ENCODE measurements around the gene OVCA2. TPM values are rescaled to one million over a fixed set of nuclear protein-coding genes. Genes with fewer than 3 reads are reported as not detected.

Gene OVCA2
- total and polyA plus RNA-seq, 12 donors: 37.2 to 155 (median 64.0) TPM

GRCh38 chr17:2083613-2084035 lies 41.8 kb downstream of the OVCA2 start:
- WGBS, 4 donors: 29 to 44% (median 37%) methylated on average over 6 to 7 of the region's 7 CpGs
- intact Hi-C loops (cut with DNase I): no loop called here
- peaks cover 41 to 64% of the 10 kb centered on the region in 2 donors for H3K4me1 ChIP-seq (replicated peaks in 1 of 2)
- H3K27me3 ChIP-seq: no peaks in the 10 kb centered on the region
- H3K27ac ChIP-seq: peak overlapping the region; percentile 8 to 97 (median 82)
- peak in 1 of 2 donors; percentile 11 for TF ChIP-seq POLR2A (IDR thresholded peaks at IDR 0.05)
- TF ChIP-seq CTCF (IDR thresholded peaks at IDR 0.05): no peak
- H3K36me3 ChIP-seq (replicated peaks in 1 of 2): peaks cover 0 to 25% of the 10 kb centered on the region in 2 donors
- no peak overlapping the region for H3K4me3 ChIP-seq
- DNase-seq: peak in 6 of 7 donors; percentile 55 to 79 (median 70)
- H3K9me3 ChIP-seq (replicated peaks in 1 of 3): no peaks in the 10 kb centered on the region

GRCh38 chr17:2084036-2084765 lies 42.4 kb downstream of the OVCA2 start:
- H3K27ac ChIP-seq: peak overlapping the region; percentile 8 to 97 (median 82)
- TF ChIP-seq CTCF (IDR thresholded peaks at IDR 0.05): no peak
- no peak for TF ChIP-seq POLR2A (IDR thresholded peaks at IDR 0.05)
- DNase-seq: peak in 5 of 7 donors; percentile 53 to 85 (median 62)
- no peaks in the 10 kb centered on the region for H3K9me3 ChIP-seq (replicated peaks in 1 of 3)
- no peaks in the 10 kb centered on the region for H3K27me3 ChIP-seq
- intact Hi-C loops (cut with DNase I): no loop called here
- peaks cover 0 to 25% of the 10 kb centered on the region in 2 donors for H3K36me3 ChIP-seq (replicated peaks in 1 of 2)
- no peak overlapping the region for H3K4me3 ChIP-seq
- peaks cover 42 to 70% of the 10 kb centered on the region in 2 donors for H3K4me1 ChIP-seq (replicated peaks in 1 of 2)
- 45 to 63% (median 54%) methylated on average over 8 of the region's 8 CpGs for WGBS, 4 donors

GRCh38 chr17:2084766-2085647 lies 43.2 kb downstream of the OVCA2 start:
- peak overlapping the region; percentile 8 to 97 (median 82) for H3K27ac ChIP-seq
- peak in 6 of 7 donors; percentile 58 to 84 (median 69) for DNase-seq
- intact Hi-C loops (cut with DNase I): no loop called here

More at GRCh38 chr17:2084766-2085647, 43.2 kb downstream of the OVCA2 start:
- no peaks in the 10 kb centered on the region for H3K27me3 ChIP-seq
- no peaks in the 10 kb centered on the region for H3K9me3 ChIP-seq (replicated peaks in 1 of 3)
- WGBS, 4 donors: 51 to 63% (median 54%) methylated on average over 8 to 13 of the region's 13 CpGs
- peaks cover 42 to 74% of the 10 kb centered on the region in 2 donors for H3K4me1 ChIP-seq (replicated peaks in 1 of 2)
- TF ChIP-seq POLR2A (IDR thresholded peaks at IDR 0.05): no peak
- no peak for TF ChIP-seq CTCF (IDR thresholded peaks at IDR 0.05)
- H3K36me3 ChIP-seq (replicated peaks in 1 of 2): peaks cover 0 to 17% of the 10 kb centered on the region in 2 donors
- no peak overlapping the region for H3K4me3 ChIP-seq

Measured in adrenal gland (tissue), 12 donors.